PC-9 (cell line): ENCODE measurements around the gene GPR35.

Source experiments
- CTCF ChIP-seq: fragments of 200-600 bp; sonication (generic); conservative IDR thresholded peaks from 2 replicates; pipeline ENCODE4 v1.6.1; 2017; ENCODE audit warnings: mixed run types, antibody characterized with exemption, mild to moderate bottlenecking, moderate library complexity
- EZH2 ChIP-seq: fragments of 200-600 bp; sonication (generic); IDR thresholded peaks from 2 replicates; pipeline ENCODE4 v1.8.0; 2017; ENCODE audit warnings: antibody characterized with exemption, low read depth

DNA sequence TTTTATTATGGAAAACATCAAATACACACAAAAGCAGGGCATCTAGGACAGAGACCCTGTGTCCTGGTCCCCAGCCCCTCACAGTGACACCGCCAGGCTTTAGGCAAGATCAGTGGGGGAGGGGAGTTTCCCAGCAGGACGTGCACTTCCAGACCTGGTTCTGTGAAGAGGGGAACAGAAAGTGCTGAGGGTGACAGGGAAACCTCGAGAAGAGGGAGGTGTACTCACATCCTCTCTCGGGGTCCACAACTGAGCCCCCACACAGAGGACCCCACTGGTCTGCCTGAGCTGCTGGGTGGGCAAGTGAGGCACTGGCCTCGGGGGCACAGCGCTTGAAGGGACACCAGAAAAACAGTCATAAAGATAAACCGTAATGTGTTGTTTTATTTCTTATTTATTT, 4.4 kb upstream of the GPR35 start:
- no peak for TF ChIP-seq CTCF
- no peak for TF ChIP-seq EZH2
